ENCODE measurements around the gene CACNB4. TPM values are rescaled to one million over a fixed set of nuclear protein-coding genes. Genes with fewer than 3 reads are reported as not detected.
"Not testable (repeated sequence)": the region's sequence is repeated elsewhere in the genome, so short reads cannot be mapped to it uniquely, and the experiment has no call there.

CACNB4 gene
- total RNA-seq, 2 experiments from 2014 or later: 0.36 to 0.71 TPM

GRCh38 chr2:151805961-151806360 lies 292.9 kb downstream of the CACNB4 start:
- H3K27me3 Mint-ChIP-seq: no peaks in the 10 kb centered on the region
- H3K4me1 Mint-ChIP-seq: peaks cover 3% of the 10 kb centered on the region

GRCh38 chr2:151805343-151805742 lies 293.5 kb downstream of the CACNB4 start:
- H3K27me3 Mint-ChIP-seq: no peaks in the 10 kb centered on the region
- POLR2A ChIA-PET: no interaction called here
- DNase-seq: no peak

More at GRCh38 chr2:151805961-151806360, 292.9 kb downstream of the CACNB4 start:
- POLR2A ChIA-PET: no interaction called here
- H3K27ac Mint-ChIP-seq: no peak overlapping the region
- H3K9me3 Mint-ChIP-seq: no peaks in the 10 kb centered on the region
- DNase-seq (no peak), ATAC-seq (ENCODE audit: low read depth) (peak; percentile 58)
- peaks cover 18% of the 10 kb centered on the region for H3K36me3 Mint-ChIP-seq
- no peak overlapping the region for H3K4me3 Mint-ChIP-seq

GRCh38 chr2:151803811-151804210 lies 295.0 kb downstream of the CACNB4 start:
- Mint-ChIP-seq H3K27ac (no peak overlapping the region), H3K9me3 (no peaks in the 10 kb centered on the region), H3K27me3 (no peaks in the 10 kb centered on the region), H3K4me1 (peaks cover 3% of the 10 kb centered on the region), H3K36me3 (peaks cover 15% of the 10 kb centered on the region), H3K4me3 (no peak overlapping the region)
- POLR2A ChIA-PET: no interaction called here
- ATAC-seq (ENCODE audit: low read depth): no peak
- DNase-seq: no peak

More at GRCh38 chr2:151805343-151805742, 293.5 kb downstream of the CACNB4 start:
- Mint-ChIP-seq H3K36me3 (peaks cover 13% of the 10 kb centered on the region), H3K4me1 (peaks cover 3% of the 10 kb centered on the region), H3K4me3 (no peak overlapping the region), H3K27ac (no peak overlapping the region), H3K9me3 (no peaks in the 10 kb centered on the region)
- no peak for ATAC-seq (ENCODE audit: low read depth)

GRCh38 chr2:151802315-151802714 lies 296.5 kb downstream of the CACNB4 start:
- ATAC-seq (ENCODE audit: low read depth): no peak
- POLR2A ChIA-PET: no interaction called here
- H3K9me3 Mint-ChIP-seq: no peaks in the 10 kb centered on the region

GRCh38 chr2:151799886-151800292 lies 299.0 kb downstream of the CACNB4 start:
- Mint-ChIP-seq H3K27me3 (no peaks in the 10 kb centered on the region), H3K4me1 (no peaks in the 10 kb centered on the region), H3K27ac (no peak overlapping the region), H3K36me3 (peaks cover 25% of the 10 kb centered on the region), H3K4me3 (no peak overlapping the region), H3K9me3 (no peaks in the 10 kb centered on the region)
- POLR2A ChIA-PET: no interaction called here
- no peak for ATAC-seq (ENCODE audit: low read depth)
- DNase-seq: no peak

More at GRCh38 chr2:151802315-151802714, 296.5 kb downstream of the CACNB4 start:
- no peaks in the 10 kb centered on the region for H3K4me1 Mint-ChIP-seq
- no peak overlapping the region for H3K4me3 Mint-ChIP-seq
- DNase-seq: no peak
- peaks cover 16% of the 10 kb centered on the region for H3K36me3 Mint-ChIP-seq
- no peak overlapping the region for H3K27ac Mint-ChIP-seq
- no peaks in the 10 kb centered on the region for H3K27me3 Mint-ChIP-seq

DNA sequence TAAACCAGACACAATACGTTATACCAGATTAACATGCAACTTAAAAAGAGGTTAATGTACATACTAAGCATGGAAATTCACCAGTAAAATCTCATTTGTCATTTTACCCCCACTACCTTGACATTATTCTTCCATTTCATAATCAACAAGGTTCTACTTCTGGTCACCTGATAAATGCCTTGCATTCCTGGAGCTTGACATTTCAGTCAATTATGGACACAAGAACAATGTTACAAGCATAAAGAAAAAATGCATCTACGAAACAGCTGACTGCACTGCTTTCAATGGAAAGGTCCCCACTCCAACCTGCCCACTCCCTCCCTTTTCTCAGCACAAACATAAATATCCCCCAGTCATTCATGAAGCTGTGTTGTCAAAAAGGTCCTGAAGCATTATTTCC lies 302.1 kb downstream of the CACNB4 start:
- Mint-ChIP-seq H3K27ac (no peak overlapping the region), H3K36me3 (peaks cover 22% of the 10 kb centered on the region), H3K4me1 (no peaks in the 10 kb centered on the region), H3K27me3 (no peaks in the 10 kb centered on the region), H3K4me3 (no peak overlapping the region), H3K9me3 (no peaks in the 10 kb centered on the region)
- POLR2A ChIA-PET: no interaction called here
- no peak for ATAC-seq (ENCODE audit: low read depth)
- DNase-seq: no peak

DNA sequence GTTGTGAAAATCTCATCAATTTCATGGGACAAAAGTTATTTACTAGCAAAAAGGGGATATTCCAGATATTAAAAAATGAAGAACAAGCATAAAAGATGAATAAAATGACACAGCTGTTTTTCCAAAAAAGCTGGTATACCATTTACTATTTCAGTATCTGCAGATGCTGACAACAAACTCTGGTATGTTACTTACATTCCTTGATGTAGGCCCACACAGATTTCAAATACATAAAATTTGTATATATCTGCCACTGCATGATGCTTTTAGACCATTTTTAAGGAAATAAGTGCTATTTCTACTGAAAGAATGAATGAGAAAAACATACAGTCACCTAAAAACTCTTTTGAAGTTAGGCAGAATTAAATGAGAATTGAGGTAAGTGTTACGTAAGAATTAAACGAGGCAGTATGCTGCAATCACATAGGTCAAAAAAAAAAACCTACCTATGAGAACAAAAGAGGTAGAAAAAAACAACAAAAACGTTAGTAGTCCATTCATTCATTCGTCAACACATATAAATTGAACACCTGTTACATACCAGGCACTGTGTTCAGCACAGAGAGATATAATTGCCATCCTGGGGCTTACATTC lies 303.1 kb downstream of the CACNB4 start:
- no peak for ATAC-seq (ENCODE audit: low read depth)
- Mint-ChIP-seq H3K9me3 (peaks cover 2% of the 10 kb centered on the region), H3K27me3 (no peaks in the 10 kb centered on the region), H3K27ac (no peak overlapping the region), H3K4me1 (no peaks in the 10 kb centered on the region), H3K4me3 (no peak overlapping the region), H3K36me3 (peaks cover 30% of the 10 kb centered on the region)
- DNase-seq: no peak
- POLR2A ChIA-PET: no interaction called here

GRCh38 chr2:151794422-151794821 lies 304.4 kb downstream of the CACNB4 start:
- H3K4me3 Mint-ChIP-seq; H3K9me3 Mint-ChIP-seq; ATAC-seq (ENCODE audit: low read depth); POLR2A ChIA-PET; DNase-seq; H3K27ac Mint-ChIP-seq; H3K27me3 Mint-ChIP-seq; H3K4me1 Mint-ChIP-seq: not testable (repeated sequence)
- peaks cover 29% of the 10 kb centered on the region for H3K36me3 Mint-ChIP-seq

DNA sequence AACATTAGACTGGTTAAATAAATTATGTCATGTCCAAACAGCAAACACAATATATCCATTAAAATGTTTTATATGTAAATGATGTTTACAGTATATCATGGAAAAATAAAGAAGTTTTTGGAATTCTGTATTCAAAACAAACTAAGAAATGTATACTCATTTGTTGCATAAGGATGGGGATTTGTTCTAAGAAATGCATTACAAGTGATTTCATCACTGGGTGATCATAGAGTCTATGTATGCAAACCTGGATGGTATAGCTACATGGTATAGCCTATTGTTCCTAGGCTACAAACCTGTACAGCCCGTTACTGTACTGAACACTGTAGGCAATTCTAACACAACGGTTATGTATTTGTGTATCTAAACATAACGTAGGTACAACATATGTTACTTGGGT lies 305.7 kb downstream of the CACNB4 start:
- no peak overlapping the region for H3K4me3 Mint-ChIP-seq
- POLR2A ChIA-PET: no interaction called here
- DNase-seq: no peak
- H3K27me3 Mint-ChIP-seq: no peaks in the 10 kb centered on the region
- peaks cover 2% of the 10 kb centered on the region for H3K9me3 Mint-ChIP-seq
- no peak for ATAC-seq (ENCODE audit: low read depth)
- H3K27ac Mint-ChIP-seq: no peak overlapping the region
- no peaks in the 10 kb centered on the region for H3K4me1 Mint-ChIP-seq
- peaks cover 28% of the 10 kb centered on the region for H3K36me3 Mint-ChIP-seq

DNA sequence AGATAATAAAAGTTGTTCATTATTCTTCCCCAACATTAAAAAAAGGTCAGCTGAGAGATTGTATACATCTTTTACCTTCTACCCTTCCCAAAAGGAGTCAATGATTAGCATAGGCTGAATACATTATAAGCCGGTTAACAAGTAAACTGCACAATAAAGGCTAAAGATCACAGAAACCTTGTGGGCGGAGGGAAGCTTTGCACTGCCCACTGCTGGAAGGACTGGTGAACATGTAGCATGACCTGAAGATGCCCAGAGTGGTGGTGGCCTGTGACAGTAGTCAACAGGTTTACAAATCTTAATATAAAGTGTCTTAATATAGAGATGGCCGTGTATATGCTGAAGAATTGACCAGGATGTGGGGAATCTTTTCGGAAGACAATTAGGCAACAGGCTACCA lies 306.3 kb downstream of the CACNB4 start:
- POLR2A ChIA-PET: no interaction called here
- no peaks in the 10 kb centered on the region for H3K4me1 Mint-ChIP-seq
- no peak overlapping the region for H3K4me3 Mint-ChIP-seq
- H3K9me3 Mint-ChIP-seq: peaks cover 2% of the 10 kb centered on the region
- H3K36me3 Mint-ChIP-seq: peaks cover 31% of the 10 kb centered on the region
- no peak for ATAC-seq (ENCODE audit: low read depth)
- no peaks in the 10 kb centered on the region for H3K27me3 Mint-ChIP-seq
- H3K27ac Mint-ChIP-seq: no peak overlapping the region
- no peak for DNase-seq

DNA sequence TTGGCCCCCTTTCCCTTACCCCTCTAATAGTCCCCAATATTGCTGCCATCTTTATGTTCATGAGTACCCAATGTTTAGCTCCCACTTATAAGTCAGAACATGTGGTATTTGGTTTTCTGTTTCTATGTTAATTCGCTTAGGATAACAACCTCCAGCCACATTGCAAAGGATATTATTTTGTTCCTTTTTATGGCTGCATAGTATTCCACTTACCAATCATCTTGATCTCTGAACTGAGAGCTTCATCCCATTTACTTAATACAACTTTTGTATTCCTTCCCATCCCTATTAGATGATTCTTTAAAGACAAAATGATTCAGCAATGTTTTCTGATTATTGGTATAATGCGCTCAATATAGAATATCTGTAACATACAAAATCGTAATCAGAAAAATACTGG lies 307.3 kb downstream of the CACNB4 start:
- Mint-ChIP-seq H3K4me3 (no peak overlapping the region), H3K4me1 (no peaks in the 10 kb centered on the region), H3K27me3 (no peaks in the 10 kb centered on the region), H3K9me3 (peaks cover 2% of the 10 kb centered on the region), H3K27ac (no peak overlapping the region), H3K36me3 (peaks cover 27% of the 10 kb centered on the region)
- POLR2A ChIA-PET: no interaction called here
- no peak for ATAC-seq (ENCODE audit: low read depth)
- DNase-seq: no peak

DNA sequence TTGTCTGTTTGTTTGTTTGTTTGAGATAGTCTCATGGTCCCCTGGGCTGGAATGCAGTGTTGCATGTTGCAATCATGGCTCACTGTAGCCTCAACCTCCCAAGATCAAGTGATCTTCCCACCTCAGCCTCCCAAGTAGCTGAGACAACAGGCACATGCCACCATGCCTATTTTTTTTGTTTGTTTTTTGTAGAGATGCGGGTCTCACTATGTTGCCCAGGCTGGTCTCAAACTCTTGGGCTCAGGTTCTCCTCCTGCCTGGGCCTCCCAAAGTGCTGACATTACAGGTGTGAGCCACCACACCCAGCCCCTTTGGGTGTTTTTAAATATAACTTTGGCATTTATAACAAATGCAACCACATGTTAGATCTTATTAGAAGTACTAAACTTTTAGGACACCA lies 308.2 kb downstream of the CACNB4 start:
- no peaks in the 10 kb centered on the region for H3K27me3 Mint-ChIP-seq
- no peak overlapping the region for H3K27ac Mint-ChIP-seq
- no peak overlapping the region for H3K4me3 Mint-ChIP-seq
- peaks cover 24% of the 10 kb centered on the region for H3K36me3 Mint-ChIP-seq
- ATAC-seq (ENCODE audit: low read depth): no peak
- no peak for DNase-seq
- peaks cover 2% of the 10 kb centered on the region for H3K9me3 Mint-ChIP-seq
- POLR2A ChIA-PET: no interaction called here
- H3K4me1 Mint-ChIP-seq: no peaks in the 10 kb centered on the region

GRCh38 chr2:151789055-151789834 lies 309.6 kb downstream of the CACNB4 start:
- Mint-ChIP-seq H3K4me1 (no peaks in the 10 kb centered on the region), H3K4me3 (no peak overlapping the region)

GRCh38 chr2:151786483-151786882 lies 312.4 kb downstream of the CACNB4 start:
- Mint-ChIP-seq H3K27me3 (no peaks in the 10 kb centered on the region), H3K36me3 (peaks cover 23% of the 10 kb centered on the region), H3K4me3 (no peak overlapping the region), H3K27ac (no peak overlapping the region), H3K9me3 (no peaks in the 10 kb centered on the region), H3K4me1 (peaks cover 3% of the 10 kb centered on the region)
- ATAC-seq (ENCODE audit: low read depth) (no peak), DNase-seq (no peak)
- POLR2A ChIA-PET: no interaction called here

More at GRCh38 chr2:151789055-151789834, 309.6 kb downstream of the CACNB4 start:
- DNase-seq (no peak), ATAC-seq (ENCODE audit: low read depth) (no peak)
- H3K27me3 Mint-ChIP-seq: no peaks in the 10 kb centered on the region
- no peak overlapping the region for H3K27ac Mint-ChIP-seq
- peaks cover 29% of the 10 kb centered on the region for H3K36me3 Mint-ChIP-seq
- H3K9me3 Mint-ChIP-seq: peaks cover 2% of the 10 kb centered on the region
- POLR2A ChIA-PET: no interaction called here

Measured in activated naive CD8-positive, alpha-beta T cell treated with anti-CD3 and anti-CD28 coated beads, Interleukin-2, amount 10 ng/mL, durations not matched to agents 7 days and 5 days (primary cell).